Adrenal gland (tissue), 5 donors: ENCODE data around the gene CYP17A1.

ENCODE experiments used
- CTCF ChIP-seq, 6 experiments: fragments of 450-650 bp in 4 of 6; fragments of 200-600 bp in 2 of 6; sonication (generic) in 1 of 6; IDR thresholded peaks; 1 replicate in 5 of 6; 2 replicates in 1 of 6; pipeline versions ENCODE4 v1.5.1 to v1.8.0; 2016 to 2021; ENCODE audit warnings: antibody characterized with exemption in 6 of 6, mild to moderate bottlenecking in 2 of 6, moderate library complexity in 1 of 6
- POLR2A ChIP-seq, 2 donors: fragments of 450-650 bp; IDR thresholded peaks; one replicate each; pipeline ENCODE4 v1.6.1; 2017; ENCODE audit warnings: antibody characterized with exemption in 2 of 2, mild to moderate bottlenecking in 2 of 2, moderate library complexity in 1 of 2
- donor health status: DM: no; HTN: no; CAD: no.

GRCh38 chr10:102850025-102850518 is 12.9 kb upstream of the CYP17A1 start:
- TF ChIP-seq CTCF (IDR thresholded peaks at IDR 0.05): no peak
- no peak for TF ChIP-seq POLR2A (IDR thresholded peaks at IDR 0.05)
